ENCODE results near the gene SLC41A3.
"Not testable (repeated sequence)": the region's sequence is repeated elsewhere in the genome, so short reads cannot be mapped to it uniquely, and the experiment has no call there.

DNA sequence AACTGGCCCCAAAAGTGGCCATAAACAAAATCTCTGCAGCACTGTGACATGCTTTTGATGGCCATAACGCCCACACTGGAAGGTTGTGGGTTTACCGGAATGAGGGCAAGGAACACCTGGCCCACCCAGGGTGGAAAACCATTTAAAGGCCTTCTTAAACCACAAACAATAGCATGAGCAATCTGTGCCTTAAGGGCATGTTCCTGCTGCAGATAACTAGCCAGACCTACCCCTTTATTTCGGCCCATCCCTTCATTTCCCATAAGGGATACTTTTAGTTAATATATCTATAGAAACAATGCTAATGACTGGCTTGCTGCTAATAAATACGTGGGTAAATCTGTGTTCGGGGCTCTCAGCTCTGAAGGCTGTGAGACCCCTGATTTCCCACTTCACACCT lies 8.2 kb upstream of the SLC41A3 start:
- TF ChIP-seq, protein P1, sequence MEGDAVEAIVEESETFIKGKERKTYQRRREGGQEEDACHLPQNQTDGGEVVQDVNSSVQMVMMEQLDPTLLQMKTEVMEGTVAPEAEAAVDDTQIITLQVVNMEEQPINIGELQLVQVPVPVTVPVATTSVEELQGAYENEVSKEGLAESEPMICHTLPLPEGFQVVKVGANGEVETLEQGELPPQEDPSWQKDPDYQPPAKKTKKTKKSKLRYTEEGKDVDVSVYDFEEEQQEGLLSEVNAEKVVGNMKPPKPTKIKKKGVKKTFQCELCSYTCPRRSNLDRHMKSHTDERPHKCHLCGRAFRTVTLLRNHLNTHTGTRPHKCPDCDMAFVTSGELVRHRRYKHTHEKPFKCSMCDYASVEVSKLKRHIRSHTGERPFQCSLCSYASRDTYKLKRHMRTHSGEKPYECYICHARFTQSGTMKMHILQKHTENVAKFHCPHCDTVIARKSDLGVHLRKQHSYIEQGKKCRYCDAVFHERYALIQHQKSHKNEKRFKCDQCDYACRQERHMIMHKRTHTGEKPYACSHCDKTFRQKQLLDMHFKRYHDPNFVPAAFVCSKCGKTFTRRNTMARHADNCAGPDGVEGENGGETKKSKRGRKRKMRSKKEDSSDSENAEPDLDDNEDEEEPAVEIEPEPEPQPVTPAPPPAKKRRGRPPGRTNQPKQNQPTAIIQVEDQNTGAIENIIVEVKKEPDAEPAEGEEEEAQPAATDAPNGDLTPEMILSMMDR (IDR thresholded peaks at IDR 0.05), result not testable (repeated sequence)
- TF ChIP-seq POLR2A (IDR thresholded peaks at IDR 0.05), result not testable (repeated sequence)

All from heart left ventricle (tissue), 13 donors.